Adrenal gland (tissue), 5 donors: ENCODE measurements around the gene TRIO.

Experiments used
- CTCF ChIP-seq, 6 experiments: fragments of 450-650 bp in 4 of 6; fragments of 200-600 bp in 2 of 6; sonication (generic) in 1 of 6; IDR thresholded peaks; 1 replicate in 5 of 6; 2 replicates in 1 of 6; pipeline versions ENCODE4 v1.5.1 to v1.8.0; 2016 to 2021; ENCODE audit warnings: antibody characterized with exemption in 6 of 6, mild to moderate bottlenecking in 2 of 6, moderate library complexity in 1 of 6
- POLR2A ChIP-seq, 2 donors: fragments of 450-650 bp; IDR thresholded peaks; one replicate each; pipeline ENCODE4 v1.6.1; 2017; ENCODE audit warnings: antibody characterized with exemption in 2 of 2, mild to moderate bottlenecking in 2 of 2, moderate library complexity in 1 of 2
- donor health status: DM: no; HTN: no; CAD: no.

- no peak for TF ChIP-seq CTCF (IDR thresholded peaks at IDR 0.05)
- no peak for TF ChIP-seq POLR2A (IDR thresholded peaks at IDR 0.05)
Measured at GRCh38 chr5:14497311-14497710, 354.2 kb downstream of the TRIO start.
